ENCODE data around the gene SLC25A26. TPM values are rescaled to one million over a fixed set of nuclear protein-coding genes. Genes with fewer than 3 reads are reported as not detected.

The SLC25A26 gene
- total RNA-seq, 1 experiment from 2014 or later, result 13.2 TPM

DNA sequence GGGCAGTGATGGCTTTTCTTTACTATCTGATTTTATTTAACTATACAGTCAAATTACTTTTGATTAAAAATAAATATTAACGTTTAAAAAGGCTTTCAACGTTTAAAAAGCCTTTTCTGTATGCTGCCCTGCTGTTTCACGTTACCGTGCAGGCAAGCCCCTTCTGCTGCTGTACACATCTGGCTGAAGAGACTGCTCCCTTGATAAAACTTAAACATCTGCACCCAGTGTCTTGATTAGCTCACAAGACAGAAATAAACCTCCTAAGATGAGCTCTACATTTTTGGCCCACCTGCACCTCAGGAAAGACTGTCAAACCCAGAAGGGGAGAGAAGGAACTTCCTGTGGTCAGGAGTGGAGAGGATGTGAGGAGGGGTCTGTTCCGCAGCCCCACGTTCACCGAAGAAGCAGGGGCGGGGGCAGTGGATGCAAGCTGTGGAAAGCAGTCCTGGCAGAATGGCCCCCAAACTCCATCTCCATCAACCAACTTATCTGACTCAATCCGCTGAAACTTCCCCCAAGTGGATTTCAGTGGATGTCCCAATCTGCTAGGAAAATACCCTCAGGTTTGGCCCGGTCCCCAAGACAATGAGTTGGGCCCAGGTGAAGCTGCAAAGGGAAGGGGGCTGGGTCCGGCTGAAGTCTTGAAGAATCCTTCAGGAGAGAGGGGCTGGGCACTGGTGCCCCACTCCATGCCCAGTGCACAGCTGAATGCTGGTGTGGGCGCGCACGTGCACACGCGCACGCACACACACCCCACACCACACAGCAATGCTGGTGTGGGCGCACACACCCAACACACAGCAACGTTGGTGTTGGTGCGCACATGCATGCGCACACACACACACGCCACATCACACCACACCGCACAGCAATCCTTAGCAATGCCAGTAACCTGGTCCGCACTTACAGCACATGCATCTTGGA, 191.4 kb downstream of the SLC25A26 start:
- ATAC-seq, result no peak
- POLR2A ChIA-PET, result no interaction called here
- intact Hi-C loops (cut with micrococcal nuclease; ENCODE audit: unreplicated experiment), result no loop called here

DNA sequence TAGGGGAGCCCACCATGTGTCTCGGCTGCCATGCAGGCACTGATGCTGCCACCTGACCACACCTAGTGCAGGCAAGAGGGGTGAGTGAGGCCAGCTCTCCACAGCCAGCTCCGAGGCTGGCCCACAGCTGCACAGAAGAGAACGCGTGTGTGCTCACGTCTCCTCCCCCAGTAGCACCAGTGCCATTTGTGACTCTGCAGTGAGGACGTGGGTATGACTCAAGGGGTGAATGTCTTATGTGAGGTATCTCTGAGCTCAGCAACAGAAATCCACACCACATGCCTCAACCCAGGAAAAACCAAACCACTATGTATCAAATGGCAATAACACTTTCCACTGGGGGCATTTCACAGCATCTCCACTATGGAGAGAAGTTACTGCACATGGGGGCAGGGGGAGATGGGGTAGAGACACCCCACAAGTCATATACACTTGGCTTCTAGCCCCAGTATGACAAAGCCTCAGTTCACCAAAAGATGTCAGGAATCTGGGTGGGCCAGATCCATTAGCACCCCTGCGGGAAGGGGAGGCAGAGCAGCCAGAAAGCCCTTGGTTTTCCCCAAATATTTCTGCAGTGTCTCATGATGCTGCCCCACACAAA, 192.4 kb downstream of the SLC25A26 start:
- ATAC-seq (no peak), DNase-seq (ENCODE audit: low read depth, low spot score) (no peak)
- no peak overlapping the region for H3K4me3 ChIP-seq (ENCODE audit: low read depth in 2 of 2, low read length in 2 of 2)
- no peaks in the 10 kb centered on the region for H3K36me3 ChIP-seq (ENCODE audit: control insufficient read depth, insufficient read depth, low read length)
- H3K9me3 ChIP-seq (ENCODE audit: control insufficient read depth, insufficient read depth, low read depth, low read length), result no peaks in the 10 kb centered on the region
- ChIA-PET CTCF (interaction anchor here (0.6 kb wide), 1 partner anchor 432 kb away, joined by 5 read pairs; no protein-coding TSS in a partner anchor), POLR2A (no interaction called here)
- no peaks in the 10 kb centered on the region for H3K4me1 ChIP-seq (ENCODE audit: control insufficient read depth, insufficient read depth, low read length)
- no peaks in the 10 kb centered on the region for H3K27me3 ChIP-seq (ENCODE audit: control insufficient read depth, insufficient read depth, low read length)
- H3K27ac ChIP-seq (ENCODE audit: low read length), result no peak overlapping the region
- in situ Hi-C loops (cut with HindIII; ENCODE audit: low pct_unique_long_range_greater_than_20kb, low sequenced_read_pairs), result no loop called here
- intact Hi-C loops (cut with micrococcal nuclease; ENCODE audit: unreplicated experiment), result no loop called here
- TF ChIP-seq, protein P1, sequence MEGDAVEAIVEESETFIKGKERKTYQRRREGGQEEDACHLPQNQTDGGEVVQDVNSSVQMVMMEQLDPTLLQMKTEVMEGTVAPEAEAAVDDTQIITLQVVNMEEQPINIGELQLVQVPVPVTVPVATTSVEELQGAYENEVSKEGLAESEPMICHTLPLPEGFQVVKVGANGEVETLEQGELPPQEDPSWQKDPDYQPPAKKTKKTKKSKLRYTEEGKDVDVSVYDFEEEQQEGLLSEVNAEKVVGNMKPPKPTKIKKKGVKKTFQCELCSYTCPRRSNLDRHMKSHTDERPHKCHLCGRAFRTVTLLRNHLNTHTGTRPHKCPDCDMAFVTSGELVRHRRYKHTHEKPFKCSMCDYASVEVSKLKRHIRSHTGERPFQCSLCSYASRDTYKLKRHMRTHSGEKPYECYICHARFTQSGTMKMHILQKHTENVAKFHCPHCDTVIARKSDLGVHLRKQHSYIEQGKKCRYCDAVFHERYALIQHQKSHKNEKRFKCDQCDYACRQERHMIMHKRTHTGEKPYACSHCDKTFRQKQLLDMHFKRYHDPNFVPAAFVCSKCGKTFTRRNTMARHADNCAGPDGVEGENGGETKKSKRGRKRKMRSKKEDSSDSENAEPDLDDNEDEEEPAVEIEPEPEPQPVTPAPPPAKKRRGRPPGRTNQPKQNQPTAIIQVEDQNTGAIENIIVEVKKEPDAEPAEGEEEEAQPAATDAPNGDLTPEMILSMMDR (IDR thresholded peaks at IDR 0.05), result no peak
- TF ChIP-seq, protein P2, sequence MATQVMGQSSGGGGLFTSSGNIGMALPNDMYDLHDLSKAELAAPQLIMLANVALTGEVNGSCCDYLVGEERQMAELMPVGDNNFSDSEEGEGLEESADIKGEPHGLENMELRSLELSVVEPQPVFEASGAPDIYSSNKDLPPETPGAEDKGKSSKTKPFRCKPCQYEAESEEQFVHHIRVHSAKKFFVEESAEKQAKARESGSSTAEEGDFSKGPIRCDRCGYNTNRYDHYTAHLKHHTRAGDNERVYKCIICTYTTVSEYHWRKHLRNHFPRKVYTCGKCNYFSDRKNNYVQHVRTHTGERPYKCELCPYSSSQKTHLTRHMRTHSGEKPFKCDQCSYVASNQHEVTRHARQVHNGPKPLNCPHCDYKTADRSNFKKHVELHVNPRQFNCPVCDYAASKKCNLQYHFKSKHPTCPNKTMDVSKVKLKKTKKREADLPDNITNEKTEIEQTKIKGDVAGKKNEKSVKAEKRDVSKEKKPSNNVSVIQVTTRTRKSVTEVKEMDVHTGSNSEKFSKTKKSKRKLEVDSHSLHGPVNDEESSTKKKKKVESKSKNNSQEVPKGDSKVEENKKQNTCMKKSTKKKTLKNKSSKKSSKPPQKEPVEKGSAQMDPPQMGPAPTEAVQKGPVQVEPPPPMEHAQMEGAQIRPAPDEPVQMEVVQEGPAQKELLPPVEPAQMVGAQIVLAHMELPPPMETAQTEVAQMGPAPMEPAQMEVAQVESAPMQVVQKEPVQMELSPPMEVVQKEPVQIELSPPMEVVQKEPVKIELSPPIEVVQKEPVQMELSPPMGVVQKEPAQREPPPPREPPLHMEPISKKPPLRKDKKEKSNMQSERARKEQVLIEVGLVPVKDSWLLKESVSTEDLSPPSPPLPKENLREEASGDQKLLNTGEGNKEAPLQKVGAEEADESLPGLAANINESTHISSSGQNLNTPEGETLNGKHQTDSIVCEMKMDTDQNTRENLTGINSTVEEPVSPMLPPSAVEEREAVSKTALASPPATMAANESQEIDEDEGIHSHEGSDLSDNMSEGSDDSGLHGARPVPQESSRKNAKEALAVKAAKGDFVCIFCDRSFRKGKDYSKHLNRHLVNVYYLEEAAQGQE (IDR thresholded peaks at IDR 0.05; ENCODE audit: insufficient read depth in 1 of 2, low read depth in 2 of 2, low read length in 1 of 2), result no peak
- no peak for TF ChIP-seq POLR2AphosphoS5 (IDR thresholded peaks at IDR 0.05; ENCODE audit: low read depth, low read length)
- no peak for TF ChIP-seq TCF7L2 (IDR thresholded peaks at IDR 0.05; ENCODE audit: low read depth, low read length)
- TF ChIP-seq SIN3A (IDR thresholded peaks at IDR 0.05; ENCODE audit: borderline replicate concordance, insufficient read depth, low read depth, low read length), result no peak
- BruUV-seq (replicated peaks), result no TSS peak

More for the DNA sequence above, 191.4 kb downstream of the SLC25A26 start:
- BruUV-seq (replicated peaks), result no TSS peak
- in situ Hi-C loops (cut with HindIII; ENCODE audit: low pct_unique_long_range_greater_than_20kb, low sequenced_read_pairs), result no loop called here
- CTCF ChIA-PET, result no interaction called here
- H3K4me3 ChIP-seq (ENCODE audit: low read depth in 2 of 2, low read length in 2 of 2), result no peak overlapping the region
- H3K27me3 ChIP-seq (ENCODE audit: control insufficient read depth, insufficient read depth, low read length), result no peaks in the 10 kb centered on the region
- H3K9me3 ChIP-seq (ENCODE audit: control insufficient read depth, insufficient read depth, low read depth, low read length), result no peaks in the 10 kb centered on the region
- no peaks in the 10 kb centered on the region for H3K36me3 ChIP-seq (ENCODE audit: control insufficient read depth, insufficient read depth, low read length)
- H3K27ac ChIP-seq (ENCODE audit: low read length), result no peak overlapping the region
- DNase-seq (ENCODE audit: low read depth, low spot score), result no peak
- H3K4me1 ChIP-seq (ENCODE audit: control insufficient read depth, insufficient read depth, low read length), result no peaks in the 10 kb centered on the region
- TF ChIP-seq, protein P1 (IDR thresholded peaks at IDR 0.05), result no peak
- TF ChIP-seq TCF7L2 (IDR thresholded peaks at IDR 0.05; ENCODE audit: low read depth, low read length) (no peak), POLR2AphosphoS5 (IDR thresholded peaks at IDR 0.05; ENCODE audit: low read depth, low read length) (no peak), SIN3A (IDR thresholded peaks at IDR 0.05; ENCODE audit: borderline replicate concordance, insufficient read depth, low read depth, low read length) (no peak)
- TF ChIP-seq, protein P2 (IDR thresholded peaks at IDR 0.05; ENCODE audit: insufficient read depth in 1 of 2, low read depth in 2 of 2, low read length in 1 of 2), result no peak
